H1 (cell line): ENCODE data around the gene SAPCD1. TPM values are rescaled to one million over a fixed set of nuclear protein-coding genes. Genes with fewer than 3 reads are reported as not detected.

Experiments
- CTCF ChIA-PET: fragments of 300-600 bp; sonication (Branson Sonifier 250); formaldehyde crosslinking; loops from one replicate; lab custom pipeline; 2021; ENCODE audit not compliant: partially characterized antibody; lab: Charles Lee
- POLR2A ChIA-PET: fragments of 300-600 bp; sonication (Branson Sonifier 250); formaldehyde crosslinking; loops from one replicate; lab custom pipeline; 2021; ENCODE audit warnings: inconsistent platforms; ENCODE audit not compliant: partially characterized antibody; lab: Charles Lee
- DNase-seq, 2 experiments: peaks; one replicate each; pipeline versions ENCODE4 v3.0.0 to v3.0.0-alpha.2; 2010 to 2022; ENCODE audit warnings: low spot score in 2 of 2, low read depth in 1 of 2, mixed read lengths in 1 of 2
- FAIRE-seq: peaks from 2 replicates; lab custom pipeline; 2011; peaks lifted over from hg19 to GRCh38; lab: Jason Lieb, UNC
- H2AFZ ChIP-seq: 2 replicates; pipeline ENCODE4 v1.8.1; 2012; ENCODE audit warnings: low read length, inconsistent platforms
- H2AK5ac ChIP-seq: 2 replicates; pipeline ENCODE4 v1.6.1; 2013; ENCODE audit warnings: low read depth, low read length
- H2BK120ac ChIP-seq: replicated peaks from 2 replicates; pipeline ENCODE3; 2013; ENCODE audit warnings: low read depth, low read length, inconsistent platforms
- H2BK12ac ChIP-seq: 2 replicates; pipeline ENCODE4 v1.6.1; 2013; ENCODE audit warnings: low read depth, low read length
- H2BK15ac ChIP-seq: 2 replicates; pipeline ENCODE4 v1.6.1; 2013; ENCODE audit warnings: low read length
- H2BK20ac ChIP-seq: 2 replicates; pipeline ENCODE4 v1.6.1; 2013; ENCODE audit warnings: low read length
- H2BK5ac ChIP-seq: 2 replicates; pipeline ENCODE4 v1.6.1; 2013; ENCODE audit warnings: low read depth, low read length
- H3K14ac ChIP-seq: 2 replicates; pipeline ENCODE4 v1.6.1; 2013; ENCODE audit warnings: inconsistent platforms; ENCODE audit not compliant: insufficient read length
- H3K18ac ChIP-seq: 2 replicates; pipeline ENCODE4 v1.6.1; 2013; ENCODE audit warnings: low read length; ENCODE audit errors: extremely low read depth
- H3K23ac ChIP-seq: 2 replicates; pipeline ENCODE4 v1.6.1; 2013; ENCODE audit warnings: inconsistent platforms; ENCODE audit not compliant: insufficient read length
- H3K23me2 ChIP-seq: 2 replicates; pipeline ENCODE4 v1.6.1; 2013; ENCODE audit warnings: low read depth, low read length
- H3K27ac ChIP-seq: 2 replicates; pipeline ENCODE4 v1.6.1; 2011; ENCODE audit warnings: low read depth, low read length, inconsistent platforms
- H3K27me3 ChIP-seq, 4 experiments: replicated peaks in 1 of 4; 1 replicate in 1 of 4; 2 replicates in 3 of 4; pipeline versions ENCODE4 v1.6.1 to v1.8.1; 2011 to 2013; ENCODE audit warnings: low read length in 3 of 4, mild to moderate bottlenecking in 3 of 4, inconsistent platforms in 2 of 4, mixed read lengths in 2 of 4, moderate library complexity in 1 of 4; ENCODE audit not compliant: control insufficient read depth in 3 of 4, insufficient read depth in 3 of 4; ENCODE audit errors: extremely low read depth in 1 of 4
- H3K36me3 ChIP-seq, 4 experiments: 2 replicates each; pipeline versions ENCODE4 v1.6.1 to v1.8.1; 2011 to 2013; ENCODE audit warnings: mild to moderate bottlenecking in 4 of 4, low read length in 3 of 4, moderate library complexity in 2 of 4, control low read depth in 1 of 4, inconsistent platforms in 1 of 4; ENCODE audit not compliant: insufficient read depth in 4 of 4, control insufficient read depth in 2 of 4
- H3K4ac ChIP-seq: replicated peaks from 2 replicates; pipeline ENCODE3; 2013; ENCODE audit warnings: low read length, low read depth, mixed read lengths, inconsistent platforms; ENCODE audit not compliant: insufficient read length
- H3K4me1 ChIP-seq, 4 experiments: replicated peaks in 1 of 4; 1 replicate in 1 of 4; 2 replicates in 3 of 4; pipeline versions ENCODE4 v1.6.1 to v1.8.1; 2011 to 2013; ENCODE audit warnings: low read length in 3 of 4, inconsistent platforms in 2 of 4, mixed read lengths in 1 of 4; ENCODE audit not compliant: insufficient read depth in 4 of 4, control insufficient read depth in 3 of 4
- H3K4me2 ChIP-seq, 2 experiments: 2 replicates each; pipeline versions ENCODE4 v1.6.1 to v1.8.1; 2011 to 2013; ENCODE audit warnings: low read depth in 2 of 2, low read length in 2 of 2, control low read depth in 1 of 2, inconsistent platforms in 1 of 2, mild to moderate bottlenecking in 1 of 2; ENCODE audit not compliant: insufficient read depth in 1 of 2
- H3K4me3 ChIP-seq, 4 experiments: fragments of 200-600, 300-600 bp in 1 of 4; sonication (generic), shearing (Covaris generic), sonication (Bioruptor Twin) in 1 of 4; 2 replicates each; pipeline versions ENCODE4 v1.5.1 to v1.8.1; 2011 to 2016; ENCODE audit warnings: low read length in 4 of 4, low read depth in 3 of 4, control low read depth in 2 of 4, inconsistent platforms in 2 of 4, mild to moderate bottlenecking in 2 of 4, mixed read lengths in 1 of 4, moderate library complexity in 1 of 4; ENCODE audit not compliant: insufficient read depth in 2 of 4; ENCODE audit errors: extremely low read depth in 1 of 4
- H3K56ac ChIP-seq: replicated peaks from 2 replicates; pipeline ENCODE3; 2013; ENCODE audit warnings: low read depth, mild to moderate bottlenecking, mixed read lengths, low read length, inconsistent platforms; ENCODE audit not compliant: insufficient read length
- H3K79me1 ChIP-seq: 2 replicates; pipeline ENCODE4 v1.6.1; 2013; ENCODE audit warnings: low read depth, low read length, control low read depth
- H3K79me2 ChIP-seq, 2 experiments: 2 replicates each; pipeline versions ENCODE4 v1.6.1 to v1.8.1; 2012 to 2013; ENCODE audit warnings: low read length in 2 of 2, mild to moderate bottlenecking in 2 of 2, inconsistent platforms in 1 of 2; ENCODE audit not compliant: insufficient read depth in 2 of 2, control insufficient read depth in 1 of 2
- H3K9ac ChIP-seq, 4 experiments: replicated peaks in 1 of 4; 1 replicate in 1 of 4; 2 replicates in 3 of 4; pipeline versions ENCODE4 v1.6.1 to v1.8.1; 2011 to 2013; ENCODE audit warnings: low read depth in 3 of 4, low read length in 3 of 4, control low read depth in 2 of 4, mild to moderate bottlenecking in 2 of 4, moderate library complexity in 2 of 4, inconsistent platforms in 1 of 4; ENCODE audit errors: extremely low read depth in 1 of 4
- H3K9me3 ChIP-seq, 2 experiments: 2 replicates each; pipeline versions ENCODE4 v1.6.1 to v1.8.1; 2012 to 2013; ENCODE audit warnings: mild to moderate bottlenecking in 2 of 2, moderate library complexity in 2 of 2, control low read depth in 1 of 2, inconsistent platforms in 1 of 2, low read depth in 1 of 2, low read length in 1 of 2, mixed read lengths in 1 of 2; ENCODE audit not compliant: insufficient read depth in 2 of 2
- H4K20me1 ChIP-seq, 2 experiments: replicated peaks in 1 of 2; 2 replicates each; pipeline versions ENCODE3 to v1.8.1; 2011 to 2013; ENCODE audit warnings: inconsistent platforms in 2 of 2, low read length in 2 of 2, mild to moderate bottlenecking in 1 of 2; ENCODE audit not compliant: insufficient read depth in 2 of 2, control insufficient read depth in 1 of 2
- H4K5ac ChIP-seq: 2 replicates; pipeline ENCODE4 v1.6.1; 2013; ENCODE audit warnings: low read length, low read depth, mixed read lengths, inconsistent platforms; ENCODE audit not compliant: insufficient read length
- H4K8ac ChIP-seq: 2 replicates; pipeline ENCODE4 v1.8.0; 2013; ENCODE audit warnings: mild to moderate bottlenecking, moderate library complexity, low read length, inconsistent platforms; ENCODE audit not compliant: insufficient read depth; ENCODE audit errors: extremely low read depth
- H4K91ac ChIP-seq: replicated peaks from 2 replicates; pipeline ENCODE3; 2013; ENCODE audit warnings: low read length, mixed read lengths, inconsistent platforms; ENCODE audit not compliant: insufficient read length
- ASH2L ChIP-seq: fragments of 200-600, 300-600 bp; sonication (generic); IDR thresholded peaks from one replicate; pipeline ENCODE4 v1.7.1; 2017; ENCODE audit warnings: low read length
- CEBPB ChIP-seq: IDR thresholded peaks from 2 replicates; pipeline ENCODE4 v1.6.1; 2012; ENCODE audit warnings: low read depth, low read length
- EGR1 ChIP-seq: IDR thresholded peaks from 2 replicates; pipeline ENCODE4 v1.6.1; 2011; ENCODE audit warnings: low read depth, low read length, borderline replicate concordance
- GTF2F1 ChIP-seq: IDR thresholded peaks from 2 replicates; pipeline ENCODE4 v1.6.1; 2012; ENCODE audit warnings: low read depth, low read length, improper control_type of control experiment, borderline replicate concordance
- POU5F1 ChIP-seq: IDR thresholded peaks from 2 replicates; pipeline ENCODE4 v1.6.1; 2011; ENCODE audit warnings: low read depth, mild to moderate bottlenecking, low read length, moderate library complexity
- RBBP5 ChIP-seq: IDR thresholded peaks from 2 replicates; pipeline ENCODE4 v1.7.1; 2012; ENCODE audit warnings: low read depth, mild to moderate bottlenecking, inconsistent platforms, low read length, moderate library complexity, borderline replicate concordance
- RNF2 ChIP-seq: fragments of 200-900, 300-1000 bp; sonication (generic); IDR thresholded peaks from 2 replicates; pipeline ENCODE4 v1.7.1; 2016; ENCODE audit warnings: borderline replicate concordance, low read depth, mild to moderate bottlenecking, antibody characterized with exemption, low read length; ENCODE audit not compliant: poor library complexity, severe bottlenecking; ENCODE audit errors: missing control alignments
- SIX5 ChIP-seq: IDR thresholded peaks from 2 replicates; pipeline ENCODE4 v1.6.1; 2011; ENCODE audit warnings: mild to moderate bottlenecking, low read depth, low read length
- SP2 ChIP-seq: IDR thresholded peaks from 2 replicates; pipeline ENCODE4 v1.6.1; 2012; ENCODE audit warnings: mild to moderate bottlenecking, low read length, inconsistent platforms
- SUZ12 ChIP-seq: fragments of 200-600 bp; sonication (generic); IDR thresholded peaks from 2 replicates; pipeline ENCODE4 v1.6.1; 2012; ENCODE audit warnings: mild to moderate bottlenecking, inconsistent platforms, low read length, moderate library complexity, mixed read lengths
- TAF1 ChIP-seq: IDR thresholded peaks from 2 replicates; pipeline ENCODE4 v1.6.1; 2011; ENCODE audit warnings: mild to moderate bottlenecking, low read depth, low read length
- WGBS, 2 experiments: shearing (Covaris generic) in 1 of 2; methylation state at CpG; one replicate each; pipeline versions ENCODE4 v1.1.6 to v1.1.7; 2013 to 2015; ENCODE audit warnings: low lambda C conversion rate in 2 of 2, mixed read lengths in 2 of 2, inconsistent platforms in 1 of 2, low coverage in 1 of 2, missing lambda C conversion rate in 1 of 2; ENCODE audit not compliant: insufficient replicate concordance in 2 of 2, insufficient coverage in 1 of 2, insufficient read length in 1 of 2; ENCODE audit errors: extremely low coverage in 1 of 2, missing lambda C conversion rate in 1 of 2; 5-methylcytosine and 5-hydroxymethylcytosine counted together
- polyA plus RNA-seq, 7 experiments: library from polyadenylated mRNA; depleted of rRNA in 3 of 7; stranded (reverse) in 5 of 7; unstranded in 2 of 7; fragments of >200 nt in 5 of 7; fragments of 200-250 nt in 2 of 7; gene quantifications; 1 replicate in 5 of 7; 2 replicates in 1 of 7; 4 replicates in 1 of 7; pipeline versions ENCODE4 v1.2.1 to v1.2.3, GENCODE V29; 2011 to 2013; ENCODE audit warnings: missing spikeins in 2 of 7, mixed read lengths in 2 of 7
- total RNA-seq: library from RNA; stranded (reverse); fragmentation: NEBNext Ultra II Directional; extraction: Animal tissue kit (Norgen Biotek cat#: 25700); gene quantifications from 2 replicates; pipeline ENCODE4 v1.2.1, GENCODE V29; 2021
- TF ChIP-seq, protein P1 (sequence below): IDR thresholded peaks from 2 replicates; pipeline ENCODE4 v1.6.1; 2012; ENCODE audit warnings: inconsistent platforms
- TF ChIP-seq, protein P2 (sequence below): IDR thresholded peaks from 2 replicates; pipeline ENCODE4 v1.6.1; 2012; ENCODE audit warnings: low read length, inconsistent platforms

The SAPCD1 gene
- total and polyA plus RNA-seq, 2 of the 8 experiments (the other 6 are each of a cell fraction or from before 2014, with no cell fraction given) = 3.1 to 5.9 TPM

DNA sequence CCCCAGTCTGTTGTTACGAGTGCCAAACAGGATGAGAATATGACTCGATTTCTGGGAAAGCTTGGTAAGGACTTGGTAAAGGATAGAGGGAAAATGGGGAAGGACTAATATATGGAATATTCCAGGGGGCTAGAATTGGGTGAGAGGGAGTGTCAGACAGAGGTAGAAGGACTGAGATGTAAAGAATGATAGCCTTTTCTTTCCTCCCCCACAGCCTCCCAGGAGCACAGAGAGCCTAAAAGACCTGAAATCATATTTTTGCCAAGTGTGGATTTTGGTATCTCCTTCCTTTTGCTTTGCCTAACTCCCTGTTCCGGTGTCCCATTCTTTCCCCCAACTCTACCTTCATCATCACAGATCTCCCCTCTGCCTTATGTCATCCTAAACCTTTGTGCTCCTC, 19.6 kb upstream of the SAPCD1 start:
- ChIA-PET POLR2A (interaction anchor here (1.4 kb wide), 1 partner anchor 9 kb away, joined by 3 read pairs; no protein-coding TSS in a partner anchor), CTCF (interaction anchor here (5.9 kb wide), 1 partner anchor 14 kb away, joined by 52 read pairs; the partner anchor contains the start of gene DDAH2)
- Histone ChIP-seq H3K4me1 (peaks cover 8 to 15% (median 14%) of the 10 kb centered on the region in 4 experiments), H3K56ac (no peak overlapping the region), H2BK20ac (no peak overlapping the region), H3K79me1 (no peaks in the 10 kb centered on the region), H3K4ac (no peak overlapping the region), H3K18ac (no peak overlapping the region), H3K36me3 (peaks cover 0 to 16% (median 0%) of the 10 kb centered on the region in 4 experiments; a peak in 4 of 8 replicates), H2AFZ (no peak overlapping the region), H4K8ac (no peak overlapping the region), H3K27me3 (no peaks in the 10 kb centered on the region), H2BK120ac (no peak overlapping the region), H2BK12ac (no peak overlapping the region), H4K20me1 (no peaks in the 10 kb centered on the region), H3K4me2 (no peak overlapping the region), H3K79me2 (no peaks in the 10 kb centered on the region), H2BK15ac (no peak overlapping the region), H3K27ac (no peak overlapping the region), H3K9ac (no peak overlapping the region; a peak in 1 of 7 replicates), H4K5ac (no peak overlapping the region), H3K23ac (no peak overlapping the region), H4K91ac (no peak overlapping the region), H2AK5ac (no peak overlapping the region), H3K4me3 (no peak overlapping the region), H3K23me2 (peaks cover 3% of the 10 kb centered on the region), H2BK5ac (no peak overlapping the region), H3K9me3 (no peaks in the 10 kb centered on the region; a peak in 1 of 4 replicates), H3K14ac (no peak overlapping the region)
- 95% methylated on average over 3 of the region's 3 CpGs; no CpG with 5 or more reads in 1 of the 2 experiments for WGBS, 2 experiments
- no peak for DNase-seq
- no peak for FAIRE-seq
- TF ChIP-seq SP2 (no peak), CEBPB (no peak), RNF2 (no peak), GTF2F1 (no peak), TAF1 (no peak), POU5F1 (no peak), RBBP5 (no peak), EGR1 (no peak), ASH2L (no peak), SUZ12 (no peak), SIX5 (no peak)
- TF ChIP-seq, protein P1, sequence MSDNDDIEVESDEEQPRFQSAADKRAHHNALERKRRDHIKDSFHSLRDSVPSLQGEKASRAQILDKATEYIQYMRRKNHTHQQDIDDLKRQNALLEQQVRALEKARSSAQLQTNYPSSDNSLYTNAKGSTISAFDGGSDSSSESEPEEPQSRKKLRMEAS = no peak
- TF ChIP-seq, protein P2, sequence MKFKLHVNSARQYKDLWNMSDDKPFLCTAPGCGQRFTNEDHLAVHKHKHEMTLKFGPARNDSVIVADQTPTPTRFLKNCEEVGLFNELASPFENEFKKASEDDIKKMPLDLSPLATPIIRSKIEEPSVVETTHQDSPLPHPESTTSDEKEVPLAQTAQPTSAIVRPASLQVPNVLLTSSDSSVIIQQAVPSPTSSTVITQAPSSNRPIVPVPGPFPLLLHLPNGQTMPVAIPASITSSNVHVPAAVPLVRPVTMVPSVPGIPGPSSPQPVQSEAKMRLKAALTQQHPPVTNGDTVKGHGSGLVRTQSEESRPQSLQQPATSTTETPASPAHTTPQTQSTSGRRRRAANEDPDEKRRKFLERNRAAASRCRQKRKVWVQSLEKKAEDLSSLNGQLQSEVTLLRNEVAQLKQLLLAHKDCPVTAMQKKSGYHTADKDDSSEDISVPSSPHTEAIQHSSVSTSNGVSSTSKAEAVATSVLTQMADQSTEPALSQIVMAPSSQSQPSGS = no peak
